Measurements from ENCODE around the gene PPP2R2B. TPM values are rescaled to one million over a fixed set of nuclear protein-coding genes. Genes with fewer than 3 reads are reported as not detected.

Gene PPP2R2B
- total RNA-seq, 1 experiment from 2014 or later: not detected

GRCh38 chr5:146892231-146892630, 13.7 kb upstream of the PPP2R2B start:
- ATAC-seq: no peak
- Histone ChIP-seq H3K4me2 (ENCODE audit: low read length) (no peak overlapping the region), H3K9ac (ENCODE audit: low read length) (no peak overlapping the region), H2AFZ (ENCODE audit: low read depth, low read length, poor library complexity, severe bottlenecking) (no peak overlapping the region), H3K36me3 (ENCODE audit: control insufficient read depth in 1 of 2, insufficient read depth in 2 of 2, low read length in 2 of 2) (no peaks in the 10 kb centered on the region), H3K9me2 (ENCODE audit: insufficient read depth) (no peaks in the 10 kb centered on the region), H3K79me2 (ENCODE audit: insufficient read depth, low read length) (no peaks in the 10 kb centered on the region), H3K9me3 (ENCODE audit: control insufficient read depth in 1 of 2, insufficient read depth in 1 of 2, low read depth in 1 of 2, low read length in 2 of 2) (0 out of 4 replicates have a peak, but pooled peaks cover 0 to 2% of the 10 kb centered on the region in 2 experiments), H3K27ac (ENCODE audit: low read depth, low read length) (no peak overlapping the region), H3K4me3 (replicated peaks in 1 of 2; ENCODE audit: low read depth in 1 of 2, low read length in 2 of 2) (no peak overlapping the region), H3K27me3 (ENCODE audit: insufficient read depth, low read length) (no peaks in the 10 kb centered on the region), H3K4me1 (ENCODE audit: control insufficient read depth in 1 of 2, insufficient read depth in 2 of 2, low read length in 2 of 2) (no peaks in the 10 kb centered on the region; a peak in 1 of 4 replicates), H4K20me1 (ENCODE audit: insufficient read depth) (no peaks in the 10 kb centered on the region)
- ChIA-PET POLR2A (no interaction called here), RAD21 (ENCODE audit: low non-redundant PET in 1 of 2, low total read pairs in 2 of 2, uncharacterized antibody in 2 of 2, unreplicated experiment in 2 of 2) (no interaction called here), CTCF (interaction anchor here (1.1 kb wide), 1 partner anchor 74 kb away, joined by 3 read pairs; no protein-coding TSS in a partner anchor)
- no peak for DNase-seq (ENCODE audit: low read depth, low spot score)
- no TSS peak for BruUV-seq (replicated peaks)
- intact Hi-C loops (cut with micrococcal nuclease): no loop called here
- no peak for TF ChIP-seq ELF1 (IDR thresholded peaks at IDR 0.05; ENCODE audit: borderline replicate concordance, low read depth)
- no peak for TF ChIP-seq YY1 (IDR thresholded peaks at IDR 0.05; ENCODE audit: extremely low read depth, insufficient replicate concordance, low read depth, low read length)
- TF ChIP-seq EZH2 (IDR thresholded peaks at IDR 0.05): no peak
- TF ChIP-seq TCF7L2 (IDR thresholded peaks at IDR 0.05; ENCODE audit: borderline replicate concordance, extremely low read depth, insufficient read depth, insufficient read length): no peak
- TF ChIP-seq MAX (IDR thresholded peaks at IDR 0.05): no peak
- no peak for TF ChIP-seq EZH2phosphoT487 (IDR thresholded peaks at IDR 0.05; ENCODE audit: borderline replicate concordance)
- TF ChIP-seq SIN3A (IDR thresholded peaks at IDR 0.05; ENCODE audit: low read depth): no peak
- no peak for TF ChIP-seq JUND (IDR thresholded peaks at IDR 0.05)

GRCh38 chr5:146891511-146891910, 13.0 kb upstream of the PPP2R2B start:
- Histone ChIP-seq H2AFZ (ENCODE audit: low read depth, low read length, poor library complexity, severe bottlenecking) (no peak overlapping the region), H3K4me3 (replicated peaks in 1 of 2; ENCODE audit: low read depth in 1 of 2, low read length in 2 of 2) (no peak overlapping the region), H3K27ac (ENCODE audit: low read depth, low read length) (no peak overlapping the region), H3K4me1 (ENCODE audit: control insufficient read depth in 1 of 2, insufficient read depth in 2 of 2, low read length in 2 of 2) (no peaks in the 10 kb centered on the region; a peak in 1 of 4 replicates), H3K9me3 (ENCODE audit: control insufficient read depth in 1 of 2, insufficient read depth in 1 of 2, low read depth in 1 of 2, low read length in 2 of 2) (no peaks in the 10 kb centered on the region), H3K27me3 (ENCODE audit: insufficient read depth, low read length) (no peaks in the 10 kb centered on the region), H3K4me2 (ENCODE audit: low read length) (no peak overlapping the region), H4K20me1 (ENCODE audit: insufficient read depth) (no peaks in the 10 kb centered on the region), H3K9me2 (ENCODE audit: insufficient read depth) (no peaks in the 10 kb centered on the region), H3K36me3 (ENCODE audit: control insufficient read depth in 1 of 2, insufficient read depth in 2 of 2, low read length in 2 of 2) (no peaks in the 10 kb centered on the region), H3K79me2 (ENCODE audit: insufficient read depth, low read length) (no peaks in the 10 kb centered on the region), H3K9ac (ENCODE audit: low read length) (no peak overlapping the region)
- RAD21 ChIA-PET (ENCODE audit: low non-redundant PET in 1 of 2, low total read pairs in 2 of 2, uncharacterized antibody in 2 of 2, unreplicated experiment in 2 of 2): no interaction called here
- no TSS peak for BruUV-seq (replicated peaks)
- DNase-seq (ENCODE audit: low read depth, low spot score): no peak
- intact Hi-C loops (cut with micrococcal nuclease): no loop called here
- no peak for ATAC-seq
- POLR2A ChIA-PET: no interaction called here
- CTCF ChIA-PET: interaction anchor here (1.1 kb wide), 1 partner anchor 74 kb away, joined by 3 read pairs; no protein-coding TSS in a partner anchor
- no peak for TF ChIP-seq ZFX (IDR thresholded peaks at IDR 0.05)
- no peak for TF ChIP-seq CBX3 (IDR thresholded peaks at IDR 0.05; ENCODE audit: low read depth)
- no peak for TF ChIP-seq EZH2phosphoT487 (IDR thresholded peaks at IDR 0.05; ENCODE audit: borderline replicate concordance)
- no peak for TF ChIP-seq TCF7L2 (IDR thresholded peaks at IDR 0.05; ENCODE audit: borderline replicate concordance, extremely low read depth, insufficient read depth, insufficient read length)
- TF ChIP-seq ZBTB33 (IDR thresholded peaks at IDR 0.05; ENCODE audit: extremely low read depth, insufficient replicate concordance, low read length): no peak
- no peak for TF ChIP-seq SRF (IDR thresholded peaks at IDR 0.05; ENCODE audit: low read depth)
- no peak for TF ChIP-seq FOSL1 (IDR thresholded peaks at IDR 0.05; ENCODE audit: low read depth)
- no peak for TF ChIP-seq POLR2A (IDR thresholded peaks at IDR 0.05; ENCODE audit: borderline replicate concordance, extremely low read depth, insufficient read depth, insufficient read length)
- no peak for TF ChIP-seq YY1 (IDR thresholded peaks at IDR 0.05; ENCODE audit: extremely low read depth, insufficient replicate concordance, low read depth, low read length)
- no peak for TF ChIP-seq JUND (IDR thresholded peaks at IDR 0.05)
- TF ChIP-seq ATF3 (IDR thresholded peaks at IDR 0.05): no peak
- no peak for TF ChIP-seq POLR2AphosphoS5 (IDR thresholded peaks at IDR 0.05; ENCODE audit: low read depth, low read length)
